Fibroblast of lung (primary cell): Measurements from ENCODE around the gene AZIN2.

ENCODE experiments used
- EZH2 ChIP-seq: IDR thresholded peaks from 2 replicates; pipeline ENCODE4 v1.5.1; 2012; ENCODE audit warnings: low read length, control low read depth, mild to moderate bottlenecking; ENCODE audit errors: missing control alignments
- TF ChIP-seq, protein P1 (sequence below), 2 donors: IDR thresholded peaks in 1 of 2; conservative IDR thresholded peaks in 1 of 2; 1 replicate in 1 of 2; 2 replicates in 1 of 2; pipeline ENCODE4 v1.5.1; 2011 to 2012; ENCODE audit warnings: low read length in 2 of 2, control low read depth in 1 of 2, inconsistent platforms in 1 of 2, low read depth in 1 of 2, mild to moderate bottlenecking in 1 of 2

DNA sequence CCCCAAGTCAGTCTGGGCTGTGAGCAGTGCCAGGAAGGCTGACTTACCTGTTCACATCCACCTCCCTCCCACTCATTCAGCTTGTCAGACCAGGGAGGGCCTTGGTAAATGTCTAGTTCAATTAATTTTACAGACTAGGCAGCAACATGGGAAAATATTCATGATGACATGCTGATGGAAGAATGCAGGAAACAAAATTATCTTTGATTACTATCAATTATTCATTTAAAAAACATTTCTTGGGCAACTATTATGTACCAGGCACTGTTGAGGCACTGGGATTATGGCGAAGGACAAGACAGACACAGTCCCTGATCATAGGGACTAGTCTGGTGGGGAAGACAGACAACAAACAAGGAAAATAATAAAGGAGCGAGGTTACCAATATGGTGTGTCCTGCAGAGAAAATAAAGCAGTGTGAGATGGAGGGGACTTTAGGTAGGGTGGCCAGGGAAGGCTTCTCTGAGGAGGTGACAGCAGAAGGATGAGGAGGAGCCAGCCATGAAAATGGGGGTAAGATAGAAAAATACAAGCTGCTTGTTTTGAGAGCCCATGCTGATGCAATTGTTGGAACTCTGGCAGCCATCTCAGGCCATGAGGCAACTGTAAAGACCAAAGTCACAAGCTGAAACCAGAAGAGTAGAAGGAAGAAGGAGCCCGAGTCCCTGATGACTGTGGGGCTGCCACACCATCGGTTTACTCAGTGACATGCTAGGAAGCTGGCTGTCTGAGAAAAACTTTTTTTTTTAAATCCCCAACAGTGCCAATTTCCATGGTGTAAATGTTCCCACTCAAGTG is 86.9 kb downstream of the AZIN2 start:
- TF ChIP-seq, protein P1, sequence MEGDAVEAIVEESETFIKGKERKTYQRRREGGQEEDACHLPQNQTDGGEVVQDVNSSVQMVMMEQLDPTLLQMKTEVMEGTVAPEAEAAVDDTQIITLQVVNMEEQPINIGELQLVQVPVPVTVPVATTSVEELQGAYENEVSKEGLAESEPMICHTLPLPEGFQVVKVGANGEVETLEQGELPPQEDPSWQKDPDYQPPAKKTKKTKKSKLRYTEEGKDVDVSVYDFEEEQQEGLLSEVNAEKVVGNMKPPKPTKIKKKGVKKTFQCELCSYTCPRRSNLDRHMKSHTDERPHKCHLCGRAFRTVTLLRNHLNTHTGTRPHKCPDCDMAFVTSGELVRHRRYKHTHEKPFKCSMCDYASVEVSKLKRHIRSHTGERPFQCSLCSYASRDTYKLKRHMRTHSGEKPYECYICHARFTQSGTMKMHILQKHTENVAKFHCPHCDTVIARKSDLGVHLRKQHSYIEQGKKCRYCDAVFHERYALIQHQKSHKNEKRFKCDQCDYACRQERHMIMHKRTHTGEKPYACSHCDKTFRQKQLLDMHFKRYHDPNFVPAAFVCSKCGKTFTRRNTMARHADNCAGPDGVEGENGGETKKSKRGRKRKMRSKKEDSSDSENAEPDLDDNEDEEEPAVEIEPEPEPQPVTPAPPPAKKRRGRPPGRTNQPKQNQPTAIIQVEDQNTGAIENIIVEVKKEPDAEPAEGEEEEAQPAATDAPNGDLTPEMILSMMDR (conservative IDR thresholded peaks at IDR 0.05 in 1 of 2, IDR thresholded peaks at IDR 0.05 in 1 of 2; ENCODE audit: low read depth in 1 of 2, low read length in 2 of 2) = no peak
- TF ChIP-seq EZH2 = no peak
